RWPE1 (cell line): ENCODE measurements around the gene TNIP2.

ENCODE experiments used
- CTCF ChIA-PET: fragments of 350-600 bp; sonication (Branson Sonifier 250); formaldehyde crosslinking; extraction: SDS; loops from one replicate; lab custom pipeline; 2021; lab: Yijun Ruan, JAX
- POLR2A ChIA-PET: fragments of 400-600 bp; formaldehyde crosslinking; extraction: SDS; loops from one replicate; lab custom pipeline; 2020; ENCODE audit warnings: antibody characterized with exemption; ENCODE audit not compliant: low non-redundant PET; lab: Yijun Ruan, JAX
- DNase-seq: peaks from one replicate; pipeline ENCODE4 v3.0.0; 2012; ENCODE audit warnings: low spot score
- H3K27ac ChIP-seq: fragments of 450-650 bp; 2 replicates; pipeline ENCODE4 v1.5.1; 2017
- TF ChIP-seq, protein P1 (sequence below): fragments of 450-650 bp; conservative IDR thresholded peaks from 2 replicates; pipeline ENCODE4 v1.5.1; 2017; ENCODE audit warnings: low read depth, mild to moderate bottlenecking

Gene TNIP2

DNA sequence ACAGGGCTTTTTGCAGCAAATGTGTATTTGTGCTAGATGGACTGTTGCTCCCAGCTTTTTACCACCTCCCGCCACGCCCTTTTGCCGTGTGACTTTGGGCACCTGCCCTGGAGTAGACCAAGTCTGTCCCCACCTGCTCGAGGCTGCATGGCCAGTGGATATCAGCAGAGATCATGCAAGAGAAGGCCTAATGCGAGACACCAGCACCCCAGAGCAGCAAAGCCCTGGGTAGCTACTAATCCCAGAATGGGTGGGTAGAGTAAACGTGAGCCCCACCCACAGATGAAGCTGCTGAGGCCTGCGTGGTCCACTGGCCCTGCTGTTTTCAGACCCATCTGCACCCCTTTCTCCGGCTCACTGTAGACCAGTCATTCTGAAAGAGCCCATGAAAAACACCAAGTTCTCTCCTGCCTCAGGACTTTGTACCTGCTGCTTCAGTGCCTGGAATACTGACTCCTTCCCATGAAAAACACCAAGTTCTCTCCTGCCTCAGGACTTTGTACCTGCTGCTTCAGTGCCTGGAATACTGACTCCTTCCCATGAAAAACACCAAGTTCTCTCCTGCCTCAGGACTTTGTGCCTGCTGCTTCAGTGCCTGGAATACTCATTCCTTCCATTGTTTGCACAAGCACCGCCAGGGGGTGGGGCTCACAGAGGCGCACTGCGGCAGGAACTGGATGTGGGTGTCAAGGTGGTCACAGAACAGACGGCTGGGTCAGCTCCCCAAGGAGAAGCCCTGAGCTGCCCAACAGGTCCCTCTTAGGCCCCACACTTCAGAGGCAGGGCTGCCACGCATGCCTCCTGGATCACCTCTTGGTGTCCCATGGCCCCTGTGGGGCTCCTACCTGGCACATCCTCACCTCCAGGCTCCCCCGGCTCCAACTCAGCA lies 5.1 kb upstream of the TNIP2 start:
- no peak for DNase-seq
- ChIA-PET CTCF (no interaction called here), POLR2A (no interaction called here)
- TF ChIP-seq, protein P1, sequence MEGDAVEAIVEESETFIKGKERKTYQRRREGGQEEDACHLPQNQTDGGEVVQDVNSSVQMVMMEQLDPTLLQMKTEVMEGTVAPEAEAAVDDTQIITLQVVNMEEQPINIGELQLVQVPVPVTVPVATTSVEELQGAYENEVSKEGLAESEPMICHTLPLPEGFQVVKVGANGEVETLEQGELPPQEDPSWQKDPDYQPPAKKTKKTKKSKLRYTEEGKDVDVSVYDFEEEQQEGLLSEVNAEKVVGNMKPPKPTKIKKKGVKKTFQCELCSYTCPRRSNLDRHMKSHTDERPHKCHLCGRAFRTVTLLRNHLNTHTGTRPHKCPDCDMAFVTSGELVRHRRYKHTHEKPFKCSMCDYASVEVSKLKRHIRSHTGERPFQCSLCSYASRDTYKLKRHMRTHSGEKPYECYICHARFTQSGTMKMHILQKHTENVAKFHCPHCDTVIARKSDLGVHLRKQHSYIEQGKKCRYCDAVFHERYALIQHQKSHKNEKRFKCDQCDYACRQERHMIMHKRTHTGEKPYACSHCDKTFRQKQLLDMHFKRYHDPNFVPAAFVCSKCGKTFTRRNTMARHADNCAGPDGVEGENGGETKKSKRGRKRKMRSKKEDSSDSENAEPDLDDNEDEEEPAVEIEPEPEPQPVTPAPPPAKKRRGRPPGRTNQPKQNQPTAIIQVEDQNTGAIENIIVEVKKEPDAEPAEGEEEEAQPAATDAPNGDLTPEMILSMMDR, result no peak
- H3K27ac ChIP-seq, result peak overlapping the region; percentile 35

DNA sequence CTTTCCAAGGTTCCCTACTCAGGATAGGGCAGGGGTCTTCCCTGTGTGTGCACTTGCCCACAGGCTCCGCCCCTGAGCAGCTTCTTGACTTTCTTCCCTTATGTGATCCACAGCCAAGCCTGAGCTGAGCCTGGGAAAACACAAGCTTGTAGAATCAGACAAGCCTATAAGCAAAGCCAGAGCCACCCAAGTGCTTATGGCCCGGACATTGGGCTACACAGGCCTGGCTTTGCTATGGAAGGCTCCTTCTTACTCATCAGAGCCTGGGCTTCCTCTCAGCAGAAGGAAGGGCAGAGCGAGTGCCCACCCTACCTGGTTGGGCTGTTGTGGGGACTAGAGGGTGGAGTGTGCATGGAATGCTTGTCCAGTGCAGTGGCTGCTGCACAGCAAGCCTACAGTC lies 1.3 kb upstream of the TNIP2 start:
- CTCF ChIA-PET, result no interaction called here

DNA sequence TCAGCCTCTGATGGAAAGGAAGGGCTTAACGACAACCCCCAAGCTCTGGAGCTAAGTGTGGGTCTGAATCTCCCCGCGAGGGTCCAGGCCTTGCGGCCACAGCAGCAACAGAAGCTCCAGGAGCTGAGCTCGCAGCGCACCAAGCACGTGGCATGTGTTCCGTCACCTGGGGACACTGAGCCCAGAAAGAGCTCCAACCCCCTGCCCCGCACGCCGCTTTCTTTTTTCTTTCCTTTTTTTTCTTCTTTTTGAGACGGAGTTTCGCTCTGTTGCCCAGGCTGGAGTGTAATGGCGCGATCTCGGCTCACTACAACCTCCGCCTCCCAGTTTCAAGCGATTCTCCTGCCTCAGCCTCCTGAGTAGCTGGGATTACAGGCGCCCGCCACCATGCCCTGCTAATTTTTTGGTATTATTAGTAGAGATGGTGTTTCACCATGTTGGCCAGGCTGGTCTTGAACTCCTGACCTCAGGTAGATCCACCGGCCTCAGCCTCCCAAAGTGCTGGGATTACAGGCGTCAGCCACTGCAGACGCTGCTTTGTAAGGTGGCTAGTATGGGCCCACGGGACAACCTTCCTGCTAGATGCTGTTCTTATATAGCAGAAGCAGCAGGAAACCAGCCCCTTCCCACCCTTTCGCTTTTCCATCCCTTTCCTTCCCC lies 685 bp upstream of the TNIP2 start:
- CTCF ChIA-PET, result interaction anchor here (0.5 kb wide), 1 partner anchor 99 kb away, joined by 4 read pairs; no protein-coding TSS in a partner anchor
- TF ChIP-seq, protein P1, result no peak
- DNase-seq, result no peak
- POLR2A ChIA-PET, result no interaction called here
- H3K27ac ChIP-seq, result peak overlapping the region; percentile 85

More for the DNA sequence above, 1.3 kb upstream of the TNIP2 start:
- TF ChIP-seq, protein P1, result no peak
- no peak for DNase-seq
- H3K27ac ChIP-seq, result peak overlapping the region; percentile 85
- POLR2A ChIA-PET, result no interaction called here

DNA sequence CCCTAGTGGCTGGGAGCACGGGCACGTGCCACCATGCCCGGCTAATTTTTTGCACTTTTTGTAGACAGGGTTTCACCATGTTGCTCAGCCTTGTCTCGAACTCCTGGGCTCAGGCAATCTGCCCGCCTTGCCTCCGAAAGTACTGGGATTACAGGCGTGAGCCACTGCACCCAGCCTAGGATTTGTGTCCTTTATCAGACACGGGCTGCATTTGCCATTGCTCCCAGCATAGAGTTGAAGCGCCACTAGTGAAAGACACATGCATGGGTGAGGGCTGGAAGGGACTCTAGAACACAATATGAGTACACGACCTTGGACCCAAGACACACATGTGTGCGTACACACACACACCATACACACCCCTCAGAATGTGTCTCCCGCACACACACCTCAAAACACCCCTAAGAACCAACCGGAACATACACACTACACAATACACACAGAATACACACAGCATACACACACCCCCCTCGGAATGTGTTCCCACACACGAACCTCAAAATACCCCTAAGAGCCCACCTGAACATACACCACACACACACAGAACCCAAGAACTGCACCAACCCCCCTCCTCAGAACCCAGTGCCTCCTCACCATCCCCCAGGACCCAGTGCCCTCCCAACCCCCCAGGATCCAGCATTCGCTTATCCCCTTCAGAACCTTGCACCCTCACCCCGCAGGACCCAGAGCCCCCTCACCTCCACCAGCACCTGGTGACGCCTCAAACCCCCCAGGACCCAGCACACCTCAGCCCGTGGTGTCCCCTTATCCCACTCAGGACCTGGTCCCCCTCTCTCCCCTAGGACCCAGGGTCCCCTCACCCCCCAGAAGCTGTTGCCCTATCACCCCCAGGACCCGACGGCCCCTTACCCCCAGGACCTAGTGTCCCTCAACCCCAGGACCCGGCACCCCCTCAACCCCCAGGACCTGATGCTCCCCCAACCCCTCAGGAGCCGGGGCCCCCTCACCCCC lies 1.0 kb downstream of the TNIP2 start:
- peak overlapping the region; percentile 85 for H3K27ac ChIP-seq
- DNase-seq, result no peak
- TF ChIP-seq, protein P1, result no peak
- CTCF ChIA-PET, result no interaction called here
- POLR2A ChIA-PET, result no interaction called here

DNA sequence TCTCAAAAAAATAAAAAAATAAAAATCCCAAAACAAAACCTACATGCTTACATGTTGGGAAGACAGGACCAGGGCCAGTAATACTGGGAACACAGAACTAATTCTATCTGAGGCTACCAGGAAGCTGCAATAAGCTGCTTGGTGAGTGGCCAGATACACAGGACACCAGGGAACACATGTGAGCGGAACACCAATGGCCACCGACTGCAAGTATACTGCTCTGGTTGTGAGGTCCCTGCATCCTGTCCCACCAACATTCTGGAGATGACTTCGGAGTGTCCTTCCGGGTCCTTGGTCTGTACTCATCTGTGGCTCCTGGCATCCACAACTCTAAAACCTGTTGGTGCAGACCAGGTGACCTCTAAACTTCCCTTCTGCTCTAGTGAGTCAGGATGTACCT lies 2.7 kb downstream of the TNIP2 start:
- H3K27ac ChIP-seq, result peak overlapping the region; percentile 32
- TF ChIP-seq, protein P1, result no peak
- ChIA-PET POLR2A (interaction anchor here (0.6 kb wide), 1 partner anchor 171 kb away, joined by 3 read pairs; no protein-coding TSS in a partner anchor), CTCF (interaction anchor here (0.6 kb wide), 1 partner anchor 148 kb away, joined by 4 read pairs; no protein-coding TSS in a partner anchor)
- no peak for DNase-seq
